OCI-LY3 (cell line): ENCODE measurements around the gene RXFP4.

ENCODE experiments used
- EZH2phosphoT487 ChIP-seq: fragments of 200-600 bp; shearing (Covaris generic); IDR thresholded peaks from 2 replicates; pipeline ENCODE4 v1.6.1; 2018; ENCODE audit warnings: antibody characterized with exemption, mixed run types, low read depth
- TF ChIP-seq, protein P1 (sequence below): fragments of 200-600, 300-600 bp; sonication (generic); IDR thresholded peaks from 2 replicates; pipeline ENCODE4 v1.5.1; 2014; ENCODE audit warnings: antibody characterized with exemption, low read length, low read depth

DNA sequence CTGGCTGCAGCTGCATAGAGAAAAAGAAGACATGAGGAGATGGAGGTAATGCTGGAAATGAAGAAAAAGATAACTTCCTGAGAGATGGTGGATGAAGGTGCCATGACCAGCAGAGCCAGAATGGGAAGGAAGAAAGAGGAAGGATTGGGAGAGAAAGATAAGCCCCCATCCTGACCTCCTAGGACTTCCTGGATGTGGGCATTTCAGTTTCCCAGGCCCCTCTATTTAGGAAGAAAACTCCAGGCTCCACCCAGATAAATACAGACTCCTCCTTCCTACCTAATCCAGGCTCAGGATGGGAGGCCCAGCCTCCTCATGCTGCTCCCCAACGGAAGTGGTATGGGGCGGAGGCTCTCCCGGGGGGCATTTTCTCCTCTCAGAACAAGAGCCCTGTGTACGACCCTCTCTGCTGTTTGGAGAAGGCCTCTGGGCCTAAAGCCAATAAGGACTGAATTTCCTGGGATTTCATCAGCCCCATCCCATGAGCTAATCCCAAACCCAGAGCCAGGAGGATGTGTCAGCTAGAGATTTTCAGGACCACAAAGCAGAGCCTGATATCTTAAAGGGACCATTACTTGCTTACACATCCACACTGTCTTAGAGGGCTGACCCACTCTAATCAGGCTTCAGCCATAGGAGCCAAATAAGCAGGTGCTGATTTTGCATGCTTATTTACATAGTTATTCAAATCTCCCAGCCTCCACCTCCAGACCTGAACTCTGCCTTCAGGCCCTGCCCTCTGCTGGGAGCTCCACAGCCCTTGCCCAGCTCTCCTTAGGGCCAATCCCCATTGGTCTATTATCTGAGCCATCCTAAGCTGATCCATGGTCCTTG is 42.0 kb downstream of the RXFP4 start:
- TF ChIP-seq, protein P1, sequence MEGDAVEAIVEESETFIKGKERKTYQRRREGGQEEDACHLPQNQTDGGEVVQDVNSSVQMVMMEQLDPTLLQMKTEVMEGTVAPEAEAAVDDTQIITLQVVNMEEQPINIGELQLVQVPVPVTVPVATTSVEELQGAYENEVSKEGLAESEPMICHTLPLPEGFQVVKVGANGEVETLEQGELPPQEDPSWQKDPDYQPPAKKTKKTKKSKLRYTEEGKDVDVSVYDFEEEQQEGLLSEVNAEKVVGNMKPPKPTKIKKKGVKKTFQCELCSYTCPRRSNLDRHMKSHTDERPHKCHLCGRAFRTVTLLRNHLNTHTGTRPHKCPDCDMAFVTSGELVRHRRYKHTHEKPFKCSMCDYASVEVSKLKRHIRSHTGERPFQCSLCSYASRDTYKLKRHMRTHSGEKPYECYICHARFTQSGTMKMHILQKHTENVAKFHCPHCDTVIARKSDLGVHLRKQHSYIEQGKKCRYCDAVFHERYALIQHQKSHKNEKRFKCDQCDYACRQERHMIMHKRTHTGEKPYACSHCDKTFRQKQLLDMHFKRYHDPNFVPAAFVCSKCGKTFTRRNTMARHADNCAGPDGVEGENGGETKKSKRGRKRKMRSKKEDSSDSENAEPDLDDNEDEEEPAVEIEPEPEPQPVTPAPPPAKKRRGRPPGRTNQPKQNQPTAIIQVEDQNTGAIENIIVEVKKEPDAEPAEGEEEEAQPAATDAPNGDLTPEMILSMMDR, result peak; percentile 43
- TF ChIP-seq EZH2phosphoT487, result no peak
